Measurements from ENCODE around the gene IGSF23.

DNA sequence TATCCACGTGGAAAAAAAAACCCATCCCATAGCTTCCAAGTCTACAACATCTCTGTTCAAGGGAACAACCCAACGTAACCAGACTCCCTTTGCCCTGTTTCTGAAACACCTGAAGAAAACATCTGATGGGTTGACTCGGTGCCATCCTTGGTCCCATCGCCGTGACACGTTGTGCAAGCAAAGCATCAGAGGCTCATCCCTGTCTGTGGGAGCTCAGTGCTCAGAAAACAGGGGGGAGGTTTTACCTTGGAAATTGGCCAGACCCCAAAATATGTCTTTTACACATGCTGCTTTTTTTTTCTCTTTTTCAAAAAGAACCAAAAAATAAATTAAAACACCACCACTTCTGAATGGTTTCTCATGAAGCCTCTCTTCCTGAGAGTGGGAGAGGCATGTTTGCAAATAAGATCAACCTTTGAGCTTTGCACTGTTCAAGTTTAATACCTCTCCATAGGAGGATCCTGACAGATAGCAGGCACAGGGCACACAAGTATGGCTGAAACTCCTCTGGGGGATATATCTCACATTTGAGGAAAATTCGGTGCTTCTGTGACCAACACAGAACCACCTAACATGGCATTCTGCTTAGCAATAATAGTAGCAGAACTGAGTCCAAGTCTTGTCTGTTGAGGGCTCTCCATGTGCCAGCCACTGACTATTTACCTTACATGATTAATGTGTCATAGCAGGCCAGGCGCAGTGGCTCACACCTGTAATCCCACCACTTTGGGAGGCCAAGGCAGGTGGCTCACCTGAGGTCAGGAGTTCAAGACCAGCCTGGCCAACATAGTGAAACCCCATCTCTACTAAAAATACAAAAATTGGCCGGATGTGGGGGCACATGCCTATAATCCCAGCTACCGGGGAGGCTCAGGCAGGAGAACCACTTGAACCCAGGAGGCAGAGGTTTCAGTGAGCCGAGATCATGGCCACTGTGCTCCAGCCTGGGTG is 23.4 kb downstream of the IGSF23 start:
- TF ChIP-seq POLR2AphosphoS5 (IDR thresholded peaks at IDR 0.05; ENCODE audit: low read depth, low read length), result no peak
- TF ChIP-seq POLR2A (IDR thresholded peaks at IDR 0.05; ENCODE audit: low read depth, low read length), result no peak
- no peak for TF ChIP-seq TAF1 (IDR thresholded peaks at IDR 0.05; ENCODE audit: borderline replicate concordance, low read depth, low read length)
